ENCODE measurements around the gene MYOF.
"Not testable (repeated sequence)": the region's sequence is repeated elsewhere in the genome, so short reads cannot be mapped to it uniquely, and the experiment has no call there.

The MYOF gene

DNA sequence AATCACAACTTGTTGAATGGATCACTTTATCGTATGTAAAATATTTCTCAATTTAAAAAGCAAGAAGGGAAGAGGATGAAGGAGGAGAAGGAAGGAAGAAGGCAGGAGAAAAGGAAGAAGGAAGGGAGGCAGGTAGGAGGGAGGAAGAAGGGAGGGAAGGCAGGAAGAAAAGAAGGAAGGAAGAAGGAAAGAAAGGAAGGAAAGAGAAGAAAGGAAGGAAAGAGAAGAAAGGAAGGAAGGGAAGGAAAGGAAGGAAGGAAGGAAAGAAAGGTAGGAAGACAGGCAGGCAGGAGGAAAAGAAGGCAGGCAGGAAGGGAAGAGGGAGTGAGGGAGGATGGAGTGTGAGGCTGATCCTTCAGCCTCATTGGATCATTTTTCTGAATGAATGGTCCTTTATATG is 145.5 kb downstream of the MYOF start:
- DNase-seq = no peak

DNA sequence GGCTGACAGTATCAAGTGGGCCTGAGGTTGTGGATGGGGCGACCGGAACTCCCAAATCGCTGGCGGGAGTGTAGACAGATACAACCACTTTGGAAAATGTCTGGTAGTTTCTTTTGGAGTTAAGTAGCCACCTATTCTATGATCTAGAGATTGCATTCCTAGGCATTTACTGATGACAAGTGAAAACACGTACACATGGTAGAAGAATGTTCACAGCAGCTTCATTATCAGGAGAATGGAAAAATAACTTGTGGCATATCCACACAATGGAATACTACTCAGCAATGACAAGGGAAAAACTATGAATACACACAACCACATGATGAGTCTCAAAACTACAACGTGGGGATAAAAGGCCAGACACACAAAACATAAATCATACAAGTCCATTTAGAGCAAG is 146.0 kb downstream of the MYOF start:
- DNase-seq = no peak

DNA sequence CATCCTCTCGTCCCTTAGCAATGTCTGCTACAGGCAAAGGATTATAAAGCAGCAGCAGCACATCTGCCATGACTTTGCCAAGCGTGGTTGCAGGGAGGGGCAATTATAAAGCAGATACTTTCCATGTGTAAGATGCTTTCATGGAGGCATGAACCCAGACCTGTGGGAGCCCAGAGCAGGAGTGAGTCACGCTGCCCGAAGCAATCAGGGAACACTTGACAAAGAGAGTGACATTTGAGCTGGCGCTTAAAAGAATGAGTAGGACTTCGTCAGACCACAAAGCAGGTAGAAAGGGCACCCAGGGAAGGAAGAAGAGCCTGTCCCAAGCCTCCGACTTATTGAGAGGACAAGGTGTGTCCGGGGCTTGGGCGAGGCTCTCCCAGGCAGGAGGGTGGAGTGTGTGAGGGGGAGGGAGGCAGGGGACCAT is 147.2 kb downstream of the MYOF start:
- DNase-seq = peak; percentile 2

DNA sequence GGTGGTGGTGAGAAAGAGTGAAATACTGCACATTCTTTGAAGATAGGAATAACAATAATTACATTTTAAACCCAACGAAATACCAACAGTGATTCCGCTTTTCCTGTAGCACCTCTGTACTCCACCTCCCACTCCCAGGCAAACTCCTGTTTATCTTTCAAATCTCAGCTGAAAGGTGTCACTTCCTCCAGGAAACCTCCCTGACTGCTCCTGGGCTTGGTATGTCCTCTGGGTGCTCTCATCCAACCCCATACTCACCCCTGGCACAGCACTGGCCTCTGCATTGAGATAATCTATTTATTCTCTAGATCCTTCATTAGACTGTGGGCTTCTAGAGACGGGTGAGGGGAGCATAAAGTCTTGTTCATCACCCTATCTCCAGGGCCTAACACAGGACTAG is 148.0 kb downstream of the MYOF start:
- no peak for DNase-seq

DNA sequence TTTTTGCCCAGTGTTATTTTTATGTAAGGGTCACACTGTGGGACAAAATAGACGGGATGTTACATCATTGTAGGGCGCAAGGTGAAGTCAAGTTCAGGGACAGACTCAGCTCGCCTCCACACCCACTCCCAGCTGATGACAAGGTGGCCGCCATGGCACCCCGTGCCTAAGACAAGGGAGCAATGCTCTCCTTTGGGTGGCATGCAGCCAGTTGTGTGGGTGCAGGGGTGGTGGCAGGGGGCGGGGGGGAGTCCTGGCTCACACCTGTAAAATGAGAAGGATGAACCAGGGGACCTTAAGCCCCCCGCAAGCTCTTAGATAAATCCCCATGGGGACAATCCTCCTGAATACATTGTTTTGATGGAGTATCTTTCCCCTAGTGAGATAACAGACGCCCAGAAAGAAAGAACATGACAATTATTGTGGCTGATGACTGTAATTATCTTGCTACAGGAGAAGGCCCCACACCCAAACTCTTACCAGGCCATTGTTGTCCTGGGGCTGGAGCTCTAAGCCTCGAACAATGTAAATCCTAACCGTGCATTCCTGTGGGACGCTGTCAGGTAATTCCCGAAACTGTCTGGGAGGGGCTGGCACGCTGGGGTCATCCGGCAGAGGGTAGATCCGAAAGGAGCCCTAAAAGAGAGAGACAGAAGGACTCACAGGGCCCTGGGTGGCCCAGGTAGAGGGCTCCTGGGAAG is 148.7 kb downstream of the MYOF start:
- DNase-seq = no peak

DNA sequence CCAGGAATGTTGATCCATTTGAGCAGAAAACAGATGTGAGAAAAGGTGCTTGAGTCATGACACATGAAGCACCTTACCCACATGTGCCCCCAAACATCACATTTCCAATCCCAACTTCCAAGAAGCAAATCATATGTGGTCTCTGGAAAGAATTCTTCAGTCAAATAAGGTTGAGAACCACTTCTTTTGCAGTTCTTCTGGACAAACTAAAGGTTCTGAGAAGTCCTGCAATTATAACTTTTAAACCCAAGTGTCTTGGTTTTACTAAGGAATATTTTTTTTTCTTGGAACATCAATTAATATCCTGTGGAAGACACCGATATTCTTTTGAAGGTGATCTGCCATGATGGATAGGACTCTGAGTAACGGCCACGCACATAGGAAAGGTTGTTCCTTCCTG is 151.3 kb downstream of the MYOF start:
- no peak for DNase-seq

DNA sequence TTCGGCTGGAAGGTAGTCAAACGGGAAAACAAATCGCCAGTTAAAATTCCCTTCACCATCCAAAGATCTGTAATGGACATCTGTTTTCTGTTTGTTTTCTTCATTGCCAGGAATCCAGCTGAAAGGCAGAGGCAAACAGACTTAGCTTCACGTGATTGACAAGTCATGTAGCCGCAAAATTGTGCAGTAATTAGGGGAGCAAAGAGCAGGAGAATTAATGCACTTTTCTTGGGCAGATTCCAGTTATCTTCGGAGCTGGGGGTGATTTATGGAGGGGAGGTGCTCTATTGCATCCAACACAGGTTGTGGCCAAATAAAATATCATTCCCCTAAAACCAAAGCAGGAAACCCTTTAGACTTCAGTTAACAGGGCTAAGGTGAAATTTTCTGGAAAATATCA is 162.2 kb downstream of the MYOF start:
- no peak for DNase-seq

DNA sequence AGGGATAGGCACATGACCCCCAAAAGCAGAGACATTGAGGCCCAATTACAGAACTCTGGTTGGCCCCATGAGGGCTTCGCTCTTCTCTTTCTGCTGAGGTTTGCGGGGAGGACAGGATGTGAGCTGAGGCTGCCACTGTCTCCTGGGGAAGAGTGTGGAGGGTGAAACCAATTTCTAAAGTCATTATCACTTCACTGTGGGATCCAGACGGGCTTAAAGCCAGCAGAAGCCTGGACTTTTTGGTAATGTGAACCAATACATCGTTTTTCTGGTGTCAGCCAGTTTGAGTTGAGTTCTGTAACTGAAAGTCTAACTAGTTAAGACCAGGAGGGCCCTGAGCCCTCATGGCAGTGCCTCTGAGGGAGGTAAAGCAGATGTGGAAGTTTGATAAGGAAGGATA is 163.0 kb downstream of the MYOF start:
- DNase-seq = no peak

DNA sequence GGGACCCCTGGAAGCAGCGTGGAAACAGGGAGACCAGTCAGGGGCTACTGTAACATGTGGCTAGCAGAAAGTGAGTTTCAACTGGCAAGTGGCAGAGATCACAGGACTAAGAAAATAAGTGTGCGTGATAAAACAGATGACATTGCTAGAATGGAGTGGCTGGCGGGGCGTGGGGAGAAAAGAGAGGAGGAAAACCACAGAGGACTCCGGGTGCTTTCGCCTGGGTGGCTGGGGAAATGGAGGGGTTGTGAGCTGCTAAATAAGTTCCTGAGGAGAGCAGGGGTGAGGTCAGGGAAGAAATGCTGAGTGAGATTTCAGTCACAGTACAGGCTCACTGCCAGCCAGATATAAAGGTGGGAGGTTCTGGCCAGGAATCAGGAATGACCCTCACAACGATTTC is 166.9 kb downstream of the MYOF start:
- DNase-seq = no peak

DNA sequence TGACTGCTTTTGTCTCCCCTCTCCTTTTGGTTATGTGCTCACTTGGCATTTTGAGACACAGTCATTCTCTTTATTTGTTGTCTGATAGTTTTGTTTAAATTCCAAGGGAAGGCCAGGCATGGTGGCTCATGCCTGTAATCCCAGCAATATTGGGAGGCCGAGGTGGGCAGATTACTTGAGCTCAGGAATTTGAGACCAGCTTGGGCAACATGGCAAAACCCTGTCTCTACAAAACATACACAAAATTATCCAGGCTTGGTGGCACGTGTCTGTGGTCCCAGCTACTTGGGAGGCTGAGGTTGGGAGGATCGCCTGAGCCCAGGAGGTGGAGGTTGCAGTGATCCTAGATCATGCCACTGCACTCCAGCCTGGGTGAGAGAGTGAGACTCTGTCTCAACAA is 167.5 kb downstream of the MYOF start:
- not testable (repeated sequence) for DNase-seq

DNA sequence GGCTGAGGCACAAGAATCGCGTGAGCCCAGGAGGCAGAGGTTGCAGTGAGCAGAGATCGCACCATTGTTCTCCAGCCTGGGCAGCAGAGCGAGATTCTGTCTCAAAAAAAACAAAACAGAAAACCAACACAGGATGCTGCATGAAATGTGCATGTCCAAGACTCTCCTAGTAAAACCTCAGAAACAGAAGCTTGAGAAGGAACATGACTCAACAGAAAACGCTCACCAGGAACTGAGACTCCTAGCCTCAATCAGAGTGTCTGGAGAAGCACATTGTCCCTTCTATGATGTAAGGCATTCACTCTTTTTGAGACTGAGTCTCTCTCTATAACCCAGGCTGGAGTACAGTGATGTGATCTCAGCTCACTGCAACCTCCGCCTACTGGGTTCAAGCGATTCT is 168.3 kb downstream of the MYOF start:
- no peak for DNase-seq

DNA sequence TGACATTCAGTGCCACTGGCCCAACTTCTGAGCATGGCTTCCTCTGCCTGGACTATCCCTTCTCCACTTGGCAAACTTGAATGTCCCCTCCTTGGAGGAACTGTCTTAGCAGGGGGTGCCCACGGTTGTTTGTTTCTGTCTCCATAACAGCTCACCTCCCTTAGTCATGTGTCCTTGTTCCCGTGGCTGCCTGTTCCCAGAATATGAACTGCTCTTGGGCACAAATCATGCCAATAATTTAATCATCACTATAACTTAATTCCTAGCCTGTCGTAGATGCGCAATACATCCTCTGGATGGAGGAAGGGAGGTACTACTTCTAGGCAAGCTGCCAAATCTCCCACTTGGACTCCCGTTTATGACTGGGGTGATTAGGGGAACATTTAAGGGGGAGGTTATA is 173.1 kb downstream of the MYOF start:
- no peak for DNase-seq

DNA sequence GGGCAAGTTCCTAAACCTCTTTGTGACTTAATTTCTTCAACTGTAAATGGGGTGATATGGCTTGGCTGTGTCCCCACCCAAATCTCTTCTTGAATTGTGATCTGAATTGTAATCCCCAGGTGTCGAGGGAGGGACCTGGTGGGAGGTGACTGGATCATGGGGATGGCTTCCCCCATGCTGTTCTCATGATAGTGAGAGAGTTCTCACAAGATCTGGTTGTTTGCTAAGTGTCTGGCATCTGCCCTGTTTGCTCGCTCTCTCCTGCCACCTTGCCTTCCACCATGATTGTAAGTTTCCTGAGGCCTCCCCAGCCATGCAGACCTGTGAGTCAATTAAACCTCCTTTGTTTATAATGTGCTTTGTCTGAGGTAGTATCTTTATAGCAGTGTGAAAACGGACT is 177.0 kb downstream of the MYOF start:
- DNase-seq = no peak

DNA sequence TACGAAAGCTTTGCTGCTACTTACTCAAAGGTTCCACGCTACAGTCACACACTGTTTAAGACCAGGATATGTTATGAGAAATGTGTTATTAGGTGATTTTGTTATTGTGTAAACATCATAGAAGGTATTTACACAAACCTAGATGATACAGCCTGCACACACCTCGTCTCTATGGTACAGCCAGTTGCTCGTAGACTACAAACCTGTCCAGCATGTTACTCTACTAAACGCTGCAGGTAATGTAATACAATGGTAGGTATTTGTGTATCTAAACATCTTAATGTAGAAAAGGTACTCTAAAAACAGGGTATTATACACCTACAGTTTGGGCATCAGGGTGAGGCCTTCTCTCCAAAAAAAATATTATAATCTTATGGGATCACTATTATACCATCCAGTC is 181.2 kb downstream of the MYOF start:
- DNase-seq = no peak

DNA sequence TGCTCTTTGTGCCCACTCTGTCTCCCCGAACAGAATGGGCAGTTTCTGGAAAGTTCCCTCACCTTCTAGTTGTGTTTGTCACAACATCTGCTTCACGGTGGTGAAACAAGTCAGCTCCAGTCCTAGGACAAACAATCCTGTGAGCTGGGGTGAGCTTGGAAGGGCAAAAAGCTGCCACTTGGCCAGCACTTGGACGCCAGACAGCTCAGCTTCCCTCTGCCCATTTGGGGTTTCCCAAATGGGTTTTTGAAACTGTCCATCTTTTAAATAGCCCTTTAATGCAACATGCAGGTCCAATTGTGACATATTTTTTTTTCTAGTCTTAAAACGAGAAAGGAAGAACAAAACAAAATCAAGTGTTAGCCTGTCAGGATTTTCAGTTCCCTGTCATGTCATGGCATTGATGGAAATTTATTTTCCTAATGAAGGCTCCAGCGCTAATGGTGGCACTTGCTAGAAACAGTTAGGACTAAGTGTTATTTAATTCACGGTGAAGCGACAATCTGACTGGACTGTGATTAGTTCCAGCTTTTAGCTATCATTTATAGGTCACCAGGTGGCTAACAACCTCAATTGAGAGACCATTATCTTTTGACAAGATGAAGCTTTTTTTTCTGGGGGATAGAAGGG is 181.7 kb downstream of the MYOF start:
- DNase-seq = no peak

DNA sequence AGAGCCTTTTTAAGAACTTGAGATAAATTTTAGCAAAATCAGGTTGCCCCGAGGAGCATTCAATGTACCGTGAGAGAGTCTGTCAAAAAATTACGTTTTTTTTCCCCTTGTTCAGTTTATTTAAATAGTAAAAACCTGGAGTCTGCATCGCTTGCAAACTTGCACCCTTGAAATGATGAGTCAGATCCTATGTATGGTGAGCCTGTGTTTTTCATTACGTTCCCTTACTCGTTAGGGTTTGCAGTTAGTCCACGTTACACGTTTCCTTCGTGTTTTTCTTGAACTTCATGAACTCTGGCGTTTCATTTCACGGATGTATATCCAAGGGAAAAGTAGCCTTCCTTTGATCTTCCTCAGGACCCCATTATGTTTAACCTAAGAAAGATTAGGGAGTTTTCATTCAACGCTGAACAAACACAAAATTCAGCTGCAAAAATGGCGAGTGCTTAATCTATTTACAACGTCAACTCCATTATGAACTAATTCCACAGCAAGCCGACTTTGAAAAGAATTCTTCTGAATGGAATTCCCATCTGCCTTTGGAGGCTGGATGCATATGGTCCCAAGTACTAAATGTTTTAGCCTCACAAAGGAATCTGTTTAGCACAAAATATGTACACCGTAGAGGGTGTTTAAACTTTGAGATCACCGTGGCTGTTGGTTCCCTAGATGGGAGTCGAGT is 182.4 kb downstream of the MYOF start:
- no peak for DNase-seq

DNA sequence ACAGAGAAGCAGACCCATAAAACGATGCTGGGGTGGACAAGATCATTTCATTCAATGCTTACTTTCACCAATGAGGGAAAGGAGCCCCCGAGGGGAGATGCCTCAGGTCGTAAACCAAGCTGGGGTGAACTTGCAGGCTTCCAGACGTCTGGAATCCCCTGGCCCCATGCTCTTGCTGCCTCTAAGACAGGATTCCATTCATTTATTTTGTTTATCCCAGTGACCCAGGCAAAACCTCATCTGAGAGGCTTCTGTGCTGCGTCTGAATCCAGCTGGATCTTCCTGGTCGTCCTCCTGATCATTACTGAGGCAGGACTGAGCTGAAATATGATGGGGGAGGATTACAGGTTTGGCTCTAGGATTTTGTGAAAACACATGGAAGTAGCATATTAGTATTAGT is 182.9 kb downstream of the MYOF start:
- no peak for DNase-seq

DNA sequence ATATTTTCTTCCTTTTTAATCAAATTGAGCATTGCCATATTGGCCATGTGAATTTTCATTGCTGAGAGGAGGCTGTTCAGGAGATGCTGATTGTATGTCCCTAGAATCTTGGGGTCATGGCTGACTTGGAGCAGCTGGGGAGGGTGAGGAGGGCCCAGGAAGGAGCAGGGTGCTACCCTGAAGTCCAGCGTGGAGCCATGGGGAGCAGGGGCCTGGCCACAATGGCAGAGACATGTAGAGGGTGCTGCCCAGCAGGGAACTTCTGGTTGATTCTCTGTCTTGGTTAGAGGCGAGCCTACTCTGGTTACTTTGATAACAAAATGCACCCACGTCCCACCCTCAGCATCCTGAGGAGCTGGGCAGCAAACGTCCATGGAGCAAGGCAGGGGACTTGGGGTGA is 186.0 kb downstream of the MYOF start:
- DNase-seq = no peak

DNA sequence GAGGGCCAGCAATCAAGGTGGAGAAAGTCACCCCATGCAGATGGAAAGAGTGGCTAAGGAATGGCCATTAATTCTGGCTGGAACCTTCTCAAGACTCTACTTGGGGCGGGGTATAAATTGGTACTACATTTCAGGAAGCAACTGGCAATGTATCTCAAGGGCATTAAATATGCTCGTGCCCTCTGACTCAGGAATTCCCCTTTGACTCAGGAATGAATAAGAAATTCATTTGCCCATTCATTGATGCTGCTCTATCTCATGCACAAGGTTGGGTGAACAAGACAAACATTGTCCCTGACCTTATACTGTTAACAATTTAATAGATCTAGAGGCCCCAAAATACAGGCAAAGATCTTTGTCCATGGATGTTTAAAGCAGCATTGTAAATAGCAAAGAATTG is 188.1 kb downstream of the MYOF start:
- no peak for DNase-seq

DNA sequence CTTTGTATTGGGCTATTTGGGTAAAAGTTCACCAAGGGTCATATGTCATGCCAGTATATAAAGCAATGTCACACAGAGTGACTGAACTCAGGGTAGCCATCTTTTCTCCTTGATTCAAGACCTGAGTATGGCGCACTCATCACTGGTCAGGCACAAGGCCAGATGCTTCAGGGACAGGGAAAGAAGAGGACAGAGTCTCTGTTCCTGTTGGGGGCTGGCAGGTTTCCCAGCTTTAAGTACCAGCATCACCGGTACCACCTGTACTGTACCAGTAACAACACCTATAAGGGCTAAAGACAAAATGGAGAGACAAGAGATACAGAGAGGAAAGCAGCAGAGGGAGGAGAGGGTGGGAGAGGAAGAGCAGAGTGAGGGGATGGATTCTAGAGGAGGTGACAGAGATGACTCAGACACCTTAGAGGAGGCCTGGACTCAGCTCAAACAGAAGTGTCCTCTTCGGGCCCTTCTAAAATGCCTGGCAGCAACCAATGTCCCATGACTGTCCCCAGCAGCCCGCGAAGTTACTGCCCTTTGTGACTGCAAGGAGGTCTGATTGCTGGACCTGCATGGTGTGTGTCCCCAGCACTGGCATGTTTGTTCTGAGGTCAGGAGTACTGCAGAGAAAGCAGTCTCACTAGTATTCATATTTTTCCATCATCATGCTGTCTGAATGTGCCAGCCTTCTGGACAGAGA is 191.3 kb downstream of the MYOF start:
- DNase-seq = peak; percentile 57

DNA sequence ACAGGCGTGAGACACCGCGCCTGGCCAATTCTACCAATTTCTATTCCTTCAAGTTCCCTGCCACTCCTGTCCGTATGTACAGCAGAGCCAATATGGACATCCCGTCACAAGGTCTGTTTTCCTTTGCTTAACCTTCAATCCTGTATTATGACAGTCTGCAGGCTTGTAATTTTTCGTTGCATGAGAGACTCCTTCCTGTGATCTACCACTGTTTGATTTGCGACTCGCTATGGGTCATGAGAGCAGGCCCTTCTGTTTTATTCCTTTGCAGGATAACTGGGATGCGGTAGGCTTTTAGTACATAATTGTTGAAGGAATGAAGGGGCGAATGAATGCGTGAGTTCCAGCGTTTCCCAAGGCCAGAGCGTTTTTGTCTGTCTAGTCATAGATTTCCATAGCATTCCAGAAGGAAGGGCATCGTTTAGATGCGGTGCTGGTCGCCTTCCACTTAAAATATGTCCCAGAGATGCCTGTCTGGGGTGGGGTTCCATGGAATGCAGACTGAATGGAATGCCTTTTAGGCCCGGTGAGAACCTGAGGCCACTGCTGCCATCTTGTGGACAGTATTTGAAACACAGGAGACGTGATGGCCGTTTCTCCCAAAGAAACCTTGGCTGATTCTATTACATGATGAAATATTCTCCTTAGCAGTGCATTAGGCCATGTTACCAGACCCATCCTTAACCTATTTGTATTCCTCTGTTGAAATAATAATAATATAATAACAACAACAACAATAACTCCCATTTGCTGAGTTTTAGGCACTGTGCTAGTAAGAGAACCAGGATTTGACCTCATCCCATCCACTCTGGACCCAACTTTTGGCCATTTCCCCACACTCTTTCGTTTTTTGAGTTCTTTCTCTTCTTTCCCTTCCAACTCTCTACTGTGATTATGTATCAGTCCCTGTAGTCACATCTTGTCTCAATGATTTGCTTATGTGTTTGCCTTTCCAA is 193.2 kb downstream of the MYOF start:
- peak; percentile 6 for DNase-seq

DNA sequence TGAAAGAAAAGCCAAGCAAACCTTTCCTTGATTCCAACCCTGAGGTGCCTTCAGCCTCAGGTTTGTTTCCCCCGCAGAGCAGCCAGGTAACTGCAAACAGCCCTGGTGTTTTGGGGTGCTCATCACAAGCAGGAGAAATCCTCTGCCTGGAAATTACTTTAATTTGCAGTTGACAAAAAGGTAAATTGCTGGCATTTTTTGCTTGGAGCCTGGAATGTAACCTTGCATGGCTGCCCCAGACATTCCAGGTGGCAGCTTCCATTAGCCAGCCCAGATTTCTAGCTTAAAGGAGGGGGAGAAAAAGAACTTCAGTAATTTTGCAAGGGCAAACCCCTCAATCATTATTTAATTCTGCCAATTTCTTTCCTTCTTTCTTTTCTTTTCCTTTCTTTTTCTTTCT is 194.4 kb downstream of the MYOF start:
- no peak for DNase-seq

DNA sequence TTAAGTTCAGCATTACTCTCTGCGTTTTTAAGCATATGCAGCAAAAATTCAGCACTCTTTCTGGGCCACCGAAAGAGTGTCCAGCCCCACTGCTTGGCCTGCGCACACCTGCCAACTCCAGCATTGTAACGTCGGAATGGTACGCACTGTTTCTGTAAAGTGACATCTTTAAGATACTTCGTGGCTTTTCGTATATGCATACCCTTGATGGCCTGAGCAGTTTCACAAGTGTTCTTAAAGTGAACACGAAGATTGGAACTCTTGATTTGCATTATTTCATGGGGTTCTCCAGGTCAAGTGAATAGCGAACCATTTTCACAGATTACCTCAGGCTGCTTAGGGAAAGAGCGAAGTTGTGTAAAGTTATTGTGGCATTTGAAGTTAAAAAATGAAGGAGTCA is 197.9 kb downstream of the MYOF start:
- DNase-seq = not testable (repeated sequence)

Data from NCI-H2029 (cell line).